Panc1 (cell line): ENCODE measurements around the gene KLK7.

Experiments used
- CTCF ChIP-seq: fragments of 450-650 bp; IDR thresholded peaks from 2 replicates; pipeline ENCODE4 v1.5.1; 2017; ENCODE audit warnings: mild to moderate bottlenecking
- POLR2AphosphoS5 ChIP-seq: IDR thresholded peaks from 2 replicates; pipeline ENCODE4 v1.6.1; 2012; ENCODE audit warnings: mild to moderate bottlenecking, low read depth, low read length, moderate library complexity
- SIN3A ChIP-seq: IDR thresholded peaks from 2 replicates; pipeline ENCODE4 v1.6.1; 2012; ENCODE audit warnings: low read depth, mild to moderate bottlenecking, low read length, moderate library complexity, borderline replicate concordance; ENCODE audit not compliant: insufficient read depth

GRCh38 chr19:51026554-51026831 is 42.8 kb upstream of the KLK7 start, which contains the start of gene KLK11:
- TF ChIP-seq CTCF (no peak), POLR2AphosphoS5 (no peak), SIN3A (no peak)
